Neuronal stem cell (in vitro differentiated cells): ENCODE results near the gene VRK1.

Experiments used
- DNase-seq: peaks from one replicate; pipeline ENCODE4 v3.0.0-alpha.2; 2013; ENCODE audit warnings: low spot score
- H2AFZ ChIP-seq: one replicate; pipeline ENCODE4 v1.6.1; 2013; ENCODE audit warnings: mild to moderate bottlenecking, low read length, inconsistent platforms
- H2AK5ac ChIP-seq: 2 replicates; pipeline ENCODE4 v1.6.1; 2013; ENCODE audit warnings: low read depth, mild to moderate bottlenecking, inconsistent platforms, low read length, moderate library complexity, mixed read lengths
- H2BK120ac ChIP-seq: 2 replicates; pipeline ENCODE4 v1.6.1; 2013; ENCODE audit warnings: low read depth, mild to moderate bottlenecking, inconsistent platforms, low read length, moderate library complexity, mixed read lengths
- H2BK12ac ChIP-seq: one replicate; pipeline ENCODE4 v1.6.1; 2013; ENCODE audit warnings: low read length, inconsistent platforms
- H2BK15ac ChIP-seq: 2 replicates; pipeline ENCODE4 v1.6.1; 2013; ENCODE audit warnings: mild to moderate bottlenecking, low read length, inconsistent platforms, mixed read lengths
- H2BK5ac ChIP-seq: one replicate; pipeline ENCODE4 v1.6.1; 2013; ENCODE audit warnings: inconsistent platforms, mild to moderate bottlenecking, low read length, moderate library complexity
- H3K14ac ChIP-seq: one replicate; pipeline ENCODE4 v1.6.1; 2013; ENCODE audit warnings: low read length, inconsistent platforms
- H3K18ac ChIP-seq: 2 replicates; pipeline ENCODE4 v1.6.1; 2013; ENCODE audit warnings: low read length, inconsistent platforms
- H3K23ac ChIP-seq: 2 replicates; pipeline ENCODE4 v1.6.1; 2013; ENCODE audit warnings: low read depth, mild to moderate bottlenecking, mixed read lengths, low read length, inconsistent platforms; ENCODE audit not compliant: poor library complexity
- H3K27ac ChIP-seq: replicated peaks from 3 replicates; pipeline ENCODE4 v1.5.1; 2013; ENCODE audit warnings: low read length, inconsistent platforms
- H3K27me3 ChIP-seq, 3 experiments: 2 replicates each; pipeline ENCODE4 v1.6.1; 2013; ENCODE audit warnings: low read length in 3 of 3, mild to moderate bottlenecking in 2 of 3, inconsistent platforms in 1 of 3, low read depth in 1 of 3, mixed read lengths in 1 of 3, moderate library complexity in 1 of 3; ENCODE audit not compliant: control insufficient read depth in 3 of 3, insufficient read depth in 3 of 3
- H3K36me3 ChIP-seq, 2 donors: replicated peaks in 1 of 2; 2 replicates each; pipeline ENCODE4 v1.6.1; 2013; ENCODE audit warnings: low read length in 2 of 2; ENCODE audit not compliant: control insufficient read depth in 2 of 2, insufficient read depth in 2 of 2
- H3K4ac ChIP-seq: 2 replicates; pipeline ENCODE4 v1.6.1; 2013; ENCODE audit warnings: inconsistent platforms, mild to moderate bottlenecking, low read length, moderate library complexity
- H3K4me1 ChIP-seq, 2 donors: 1 replicate in 1 of 2; 2 replicates in 1 of 2; pipeline ENCODE4 v1.6.1; 2013; ENCODE audit warnings: low read length in 2 of 2, low read depth in 1 of 2; ENCODE audit not compliant: control insufficient read depth in 2 of 2, insufficient read depth in 1 of 2
- H3K4me2 ChIP-seq: one replicate; pipeline ENCODE4 v1.6.1; 2013; ENCODE audit warnings: mild to moderate bottlenecking, low read length, inconsistent platforms; ENCODE audit not compliant: insufficient read depth, poor library complexity, severe bottlenecking
- H3K4me3 ChIP-seq, 2 donors: 2 replicates each; pipeline ENCODE4 v1.5.1; 2013; ENCODE audit warnings: low read length in 2 of 2, mild to moderate bottlenecking in 2 of 2, inconsistent platforms in 1 of 2, moderate library complexity in 1 of 2
- H3K79me1 ChIP-seq: one replicate; pipeline ENCODE4 v1.6.1; 2013; ENCODE audit warnings: low read depth, mild to moderate bottlenecking, inconsistent platforms, low read length, moderate library complexity
- H3K9ac ChIP-seq: one replicate; pipeline ENCODE4 v1.6.1; 2013; ENCODE audit warnings: mild to moderate bottlenecking, low read depth, low read length, inconsistent platforms; ENCODE audit not compliant: poor library complexity
- H3K9me3 ChIP-seq, 2 donors: replicated peaks in 1 of 2; 2 replicates each; pipeline versions ENCODE3 to v1.6.1; 2013; ENCODE audit warnings: low read length in 2 of 2, mild to moderate bottlenecking in 2 of 2, inconsistent platforms in 1 of 2, low read depth in 1 of 2, mixed read lengths in 1 of 2, moderate library complexity in 1 of 2; ENCODE audit not compliant: control insufficient read depth in 2 of 2, insufficient read depth in 1 of 2
- H4K8ac ChIP-seq: one replicate; pipeline ENCODE4 v1.6.1; 2013; ENCODE audit warnings: low read depth, mild to moderate bottlenecking, inconsistent platforms, low read length, moderate library complexity
- H4K91ac ChIP-seq: one replicate; pipeline ENCODE4 v1.6.1; 2013; ENCODE audit warnings: low read length, low read depth, mild to moderate bottlenecking, inconsistent platforms; ENCODE audit not compliant: poor library complexity
- WGBS, 2 donors: extraction: QIAGEN DNeasy Blood & Tissue Kit; methylation state at CpG; one replicate each; pipeline ENCODE4 v1.1.7; 2013; ENCODE audit warnings: missing lambda C conversion rate in 2 of 2, mixed read lengths in 1 of 2; ENCODE audit not compliant: insufficient read length in 2 of 2, insufficient replicate concordance in 1 of 2; ENCODE audit errors: extremely low coverage in 2 of 2; 5-methylcytosine and 5-hydroxymethylcytosine counted together

Gene VRK1

DNA sequence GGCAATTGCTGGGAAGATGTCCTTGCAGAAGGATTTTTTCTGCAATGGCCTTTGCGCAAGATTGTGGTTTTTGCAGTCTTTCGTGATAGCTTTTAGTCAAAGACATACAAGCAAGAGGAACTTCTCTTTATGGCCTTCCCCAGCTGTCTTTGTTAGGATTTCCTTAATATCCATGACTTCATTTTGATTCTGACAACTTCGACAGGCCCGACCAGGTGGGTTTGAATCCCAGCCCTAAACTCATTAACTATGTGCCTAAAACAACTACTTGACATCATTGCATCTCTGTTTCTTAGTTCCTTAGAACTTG is 13.3 kb upstream of the VRK1 start:
- H2BK5ac ChIP-seq, result no peak overlapping the region

DNA sequence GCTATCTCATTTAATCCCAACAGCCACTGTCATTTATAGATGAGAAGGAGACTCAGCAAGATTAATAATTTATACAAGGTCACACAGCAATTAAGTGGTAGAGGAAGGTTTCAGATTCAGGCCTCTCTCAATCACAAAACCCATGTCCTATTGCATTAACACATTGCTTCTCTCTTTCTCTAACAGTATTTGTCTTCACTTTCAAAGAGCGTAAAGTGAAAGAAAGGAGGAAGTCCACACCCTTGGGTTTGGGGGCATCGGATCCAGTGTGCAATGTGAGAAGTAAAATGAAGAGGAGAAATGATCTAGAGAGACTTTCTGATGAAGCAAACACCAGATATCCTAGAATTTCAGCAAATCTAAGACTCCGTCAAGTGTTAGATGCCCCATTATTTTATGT is 7.0 kb upstream of the VRK1 start:
- Histone ChIP-seq H3K14ac (no peak overlapping the region), H3K9ac (no peak overlapping the region), H3K27me3 (peaks cover 0 to 29% (median 0%) of the 10 kb centered on the region in 3 experiments), H3K4me2 (no peak overlapping the region), H4K91ac (no peak overlapping the region), H3K79me1 (no peaks in the 10 kb centered on the region), H2AFZ (no peak overlapping the region), H3K4me3 (no peak overlapping the region), H3K36me3 (no peaks in the 10 kb centered on the region), H2BK120ac (no peak overlapping the region), H2AK5ac (no peak overlapping the region), H3K23ac (no peak overlapping the region), H2BK5ac (no peak overlapping the region), H2BK15ac (no peak overlapping the region), H2BK12ac (no peak overlapping the region), H4K8ac (no peak overlapping the region), H3K4me1 (no peaks in the 10 kb centered on the region), H3K27ac (no peak overlapping the region), H3K9me3 (no peaks in the 10 kb centered on the region), H3K4ac (no peak overlapping the region), H3K18ac (no peak overlapping the region)
- DNase-seq, result no peak
- no CpG with 5 or more reads among the region's 3 CpGs for WGBS, 2 donors

More for the DNA sequence above, 13.3 kb upstream of the VRK1 start:
- Histone ChIP-seq H3K4me2 (no peak overlapping the region), H3K23ac (no peak overlapping the region), H2BK120ac (no peak overlapping the region), H3K4me1 (no peaks in the 10 kb centered on the region), H4K8ac (no peak overlapping the region), H2AK5ac (no peak overlapping the region), H3K9ac (no peak overlapping the region), H3K79me1 (no peaks in the 10 kb centered on the region), H3K27ac (no peak overlapping the region), H3K4ac (no peak overlapping the region), H3K36me3 (no peaks in the 10 kb centered on the region), H2AFZ (no peak overlapping the region), H3K18ac (no peak overlapping the region), H2BK15ac (no peak overlapping the region), H3K27me3 (peaks cover 0 to 31% (median 0%) of the 10 kb centered on the region in 3 experiments), H3K4me3 (no peak overlapping the region), H4K91ac (no peak overlapping the region), H2BK12ac (no peak overlapping the region), H3K9me3 (no peaks in the 10 kb centered on the region), H3K14ac (no peak overlapping the region)
- WGBS, 2 donors, result no CpG with 5 or more reads among the region's 4 CpGs
- DNase-seq, result no peak

DNA sequence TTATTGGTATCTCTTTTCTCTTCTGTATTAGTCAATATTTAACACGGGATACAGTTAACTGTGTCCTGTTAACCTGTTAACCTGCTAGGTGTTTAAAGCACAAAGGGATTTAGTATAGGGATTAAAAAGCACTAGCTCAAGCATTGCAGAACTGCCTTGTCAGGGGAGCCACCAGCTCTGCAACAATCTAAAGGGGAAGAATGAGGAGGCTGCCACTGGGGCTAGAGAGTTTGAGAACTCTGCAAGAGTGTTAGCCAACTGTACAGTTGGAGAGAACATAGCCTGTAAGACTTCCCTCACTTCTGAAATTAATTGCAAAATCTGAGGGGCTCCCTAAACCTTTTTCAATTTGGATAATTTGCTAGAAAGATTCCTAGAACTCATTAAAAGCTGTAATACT is 6.5 kb upstream of the VRK1 start:
- peaks cover 0 to 29% (median 0%) of the 10 kb centered on the region in 3 experiments for H3K27me3 ChIP-seq
- H3K36me3 ChIP-seq, result no peaks in the 10 kb centered on the region
- no peak for DNase-seq
- H3K27ac ChIP-seq, result no peak overlapping the region
- H3K4me3 ChIP-seq, result no peak overlapping the region
- no peak overlapping the region for H2BK15ac ChIP-seq
- H3K4me2 ChIP-seq, result no peak overlapping the region
- H3K14ac ChIP-seq, result no peak overlapping the region
- H3K4me1 ChIP-seq, result no peaks in the 10 kb centered on the region
- no peak overlapping the region for H3K9ac ChIP-seq
- no peak overlapping the region for H2BK120ac ChIP-seq
- no peak overlapping the region for H2BK5ac ChIP-seq
- no peak overlapping the region for H2AK5ac ChIP-seq
- no peak overlapping the region for H3K23ac ChIP-seq
- no peak overlapping the region for H3K4ac ChIP-seq
- no peak overlapping the region for H2BK12ac ChIP-seq
- no peak overlapping the region for H4K91ac ChIP-seq
- WGBS, 2 donors, result no CpG with 5 or more reads among the region's 1 CpG
- H3K9me3 ChIP-seq, result no peaks in the 10 kb centered on the region
- H4K8ac ChIP-seq, result no peak overlapping the region
- no peak overlapping the region for H2AFZ ChIP-seq
- no peaks in the 10 kb centered on the region for H3K79me1 ChIP-seq
- no peak overlapping the region for H3K18ac ChIP-seq

DNA sequence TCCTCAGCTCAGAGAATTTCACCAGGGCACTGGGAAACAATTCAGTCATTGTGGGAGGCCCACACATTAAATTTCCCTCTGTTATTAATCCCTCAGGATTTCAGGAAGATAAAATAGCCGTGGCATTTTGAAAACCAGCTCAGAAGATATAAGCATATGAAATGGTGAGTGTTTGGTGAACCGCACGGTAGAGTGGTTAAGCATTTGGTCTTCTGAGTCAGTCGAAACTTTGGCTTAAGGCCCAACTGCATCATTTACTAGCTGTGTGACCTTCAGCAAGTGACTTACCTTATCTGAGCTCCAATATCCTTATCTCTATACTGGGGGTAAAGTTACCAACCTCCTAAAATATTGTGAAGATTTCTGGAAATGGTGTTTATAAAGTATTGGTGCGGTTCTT is 5.2 kb upstream of the VRK1 start:
- no peak overlapping the region for H4K8ac ChIP-seq
- no peak overlapping the region for H3K9ac ChIP-seq
- H3K4me3 ChIP-seq, result no peak overlapping the region
- H3K4me2 ChIP-seq, result no peak overlapping the region
- H2BK12ac ChIP-seq, result no peak overlapping the region
- no peak overlapping the region for H3K18ac ChIP-seq
- no peak overlapping the region for H3K4ac ChIP-seq
- H3K4me1 ChIP-seq, result no peaks in the 10 kb centered on the region
- H2BK120ac ChIP-seq, result no peak overlapping the region
- no CpG with 5 or more reads among the region's 5 CpGs for WGBS, 2 donors
- no peaks in the 10 kb centered on the region for H3K79me1 ChIP-seq
- no peak overlapping the region for H2AFZ ChIP-seq
- H3K9me3 ChIP-seq, result no peaks in the 10 kb centered on the region
- H3K14ac ChIP-seq, result no peak overlapping the region
- no peak overlapping the region for H3K23ac ChIP-seq
- H3K27me3 ChIP-seq, result peaks cover 0 to 25% (median 0%) of the 10 kb centered on the region in 3 experiments
- H2BK15ac ChIP-seq, result no peak overlapping the region
- DNase-seq, result no peak
- H2AK5ac ChIP-seq, result no peak overlapping the region
- no peak overlapping the region for H2BK5ac ChIP-seq
- H3K36me3 ChIP-seq, result no peaks in the 10 kb centered on the region
- no peak overlapping the region for H3K27ac ChIP-seq
- no peak overlapping the region for H4K91ac ChIP-seq
